ENCODE measurements around the gene SPINT3. TPM values are rescaled to one million over a fixed set of nuclear protein-coding genes. Genes with fewer than 3 reads are reported as not detected.

SPINT3 gene
- total RNA-seq, 2 experiments from 2014 or later, result not detected

DNA sequence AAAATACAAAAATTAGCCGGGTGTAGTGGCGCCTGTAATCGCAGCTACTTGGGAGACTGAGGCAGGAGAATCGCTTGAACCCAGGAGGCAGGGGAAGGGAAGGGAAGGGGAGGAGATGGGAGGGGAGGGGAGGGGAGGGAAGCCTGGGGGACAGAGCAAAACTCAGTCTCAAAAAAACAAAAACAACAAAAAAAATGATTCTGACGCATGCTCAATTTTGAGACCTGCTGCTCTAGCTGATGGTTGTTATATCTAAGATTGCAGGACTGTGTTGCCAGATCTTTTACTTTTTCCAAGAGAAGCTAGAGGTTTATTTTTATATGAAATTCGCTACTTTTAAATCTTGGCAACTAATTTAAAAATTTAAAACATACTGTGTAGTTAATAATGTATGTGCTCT lies 48.2 kb downstream of the SPINT3 start:
- Mint-ChIP-seq H3K27me3 (no peaks in the 10 kb centered on the region), H3K4me1 (ENCODE audit: low read depth) (peaks cover 5% of the 10 kb centered on the region), H3K4me3 (no peak overlapping the region), H3K36me3 (ENCODE audit: low read depth) (no peaks in the 10 kb centered on the region), H3K9me3 (no peaks in the 10 kb centered on the region), H3K27ac (no peak overlapping the region)
- TF ChIP-seq, protein P1, sequence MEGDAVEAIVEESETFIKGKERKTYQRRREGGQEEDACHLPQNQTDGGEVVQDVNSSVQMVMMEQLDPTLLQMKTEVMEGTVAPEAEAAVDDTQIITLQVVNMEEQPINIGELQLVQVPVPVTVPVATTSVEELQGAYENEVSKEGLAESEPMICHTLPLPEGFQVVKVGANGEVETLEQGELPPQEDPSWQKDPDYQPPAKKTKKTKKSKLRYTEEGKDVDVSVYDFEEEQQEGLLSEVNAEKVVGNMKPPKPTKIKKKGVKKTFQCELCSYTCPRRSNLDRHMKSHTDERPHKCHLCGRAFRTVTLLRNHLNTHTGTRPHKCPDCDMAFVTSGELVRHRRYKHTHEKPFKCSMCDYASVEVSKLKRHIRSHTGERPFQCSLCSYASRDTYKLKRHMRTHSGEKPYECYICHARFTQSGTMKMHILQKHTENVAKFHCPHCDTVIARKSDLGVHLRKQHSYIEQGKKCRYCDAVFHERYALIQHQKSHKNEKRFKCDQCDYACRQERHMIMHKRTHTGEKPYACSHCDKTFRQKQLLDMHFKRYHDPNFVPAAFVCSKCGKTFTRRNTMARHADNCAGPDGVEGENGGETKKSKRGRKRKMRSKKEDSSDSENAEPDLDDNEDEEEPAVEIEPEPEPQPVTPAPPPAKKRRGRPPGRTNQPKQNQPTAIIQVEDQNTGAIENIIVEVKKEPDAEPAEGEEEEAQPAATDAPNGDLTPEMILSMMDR (IDR thresholded peaks at IDR 0.05), result no peak
- CTCF ChIA-PET, result interaction anchor here (0.8 kb wide), 1 partner anchor 217 kb away, joined by 3 read pairs; no protein-coding TSS in a partner anchor
- H3K4me1 ChIP-seq (ENCODE audit: insufficient read depth, low read length), result peaks cover 16% of the 10 kb centered on the region
- intact Hi-C loops (cut with DNase I, micrococcal nuclease), result no loop called here
- POLR2A ChIA-PET, result no interaction called here
- DNase-seq, result no peak
- H3K4me3 ChIP-seq (ENCODE audit: low read length), result no peak overlapping the region
- H3K9me3 ChIP-seq (ENCODE audit: control insufficient read depth in 1 of 2, insufficient read depth in 1 of 2, low read length in 2 of 2), result peaks cover 0 to 7% of the 10 kb centered on the region in 2 experiments
- no peak for ATAC-seq (ENCODE audit: poor library complexity)
- no peaks in the 10 kb centered on the region for H3K36me3 ChIP-seq (ENCODE audit: insufficient read depth, low read length)
- peaks cover 50 to 61% of the 10 kb centered on the region in 2 experiments for H3K27me3 ChIP-seq (ENCODE audit: control insufficient read depth in 1 of 2, insufficient read depth in 2 of 2, low read length in 2 of 2)
- H3K27ac ChIP-seq (ENCODE audit: low read depth in 1 of 2, low read length in 2 of 2), result no peak overlapping the region

GRCh38 chr20:45465491-45466266 lies 49.7 kb downstream of the SPINT3 start:
- peaks cover 36 to 49% of the 10 kb centered on the region in 2 experiments for H3K27me3 ChIP-seq (ENCODE audit: control insufficient read depth in 1 of 2, insufficient read depth in 2 of 2, low read length in 2 of 2)
- Mint-ChIP-seq H3K9me3 (no peaks in the 10 kb centered on the region), H3K36me3 (ENCODE audit: low read depth) (no peaks in the 10 kb centered on the region), H3K4me3 (no peak overlapping the region), H3K4me1 (ENCODE audit: low read depth) (no peaks in the 10 kb centered on the region), H3K27ac (no peak overlapping the region), H3K27me3 (no peaks in the 10 kb centered on the region)
- H3K9me3 ChIP-seq (ENCODE audit: control insufficient read depth in 1 of 2, insufficient read depth in 1 of 2, low read length in 2 of 2), result peaks cover 0 to 7% of the 10 kb centered on the region in 2 experiments
- H3K4me3 ChIP-seq (ENCODE audit: low read length), result no peak overlapping the region
- no peak for DNase-seq
- no peak overlapping the region for H3K27ac ChIP-seq (ENCODE audit: low read depth in 1 of 2, low read length in 2 of 2)
- POLR2A ChIA-PET, result no interaction called here
- TF ChIP-seq, protein P1 (IDR thresholded peaks at IDR 0.05), result no peak
- intact Hi-C loops (cut with DNase I, micrococcal nuclease), result no loop called here
- peaks cover 12% of the 10 kb centered on the region for H3K4me1 ChIP-seq (ENCODE audit: insufficient read depth, low read length)
- ATAC-seq (ENCODE audit: poor library complexity), result no peak
- CTCF ChIA-PET, result interaction anchor here (1.2 kb wide), 1 partner anchor 172 kb away, joined by 4 read pairs; no protein-coding TSS in a partner anchor
- no peaks in the 10 kb centered on the region for H3K36me3 ChIP-seq (ENCODE audit: insufficient read depth, low read length)

DNA sequence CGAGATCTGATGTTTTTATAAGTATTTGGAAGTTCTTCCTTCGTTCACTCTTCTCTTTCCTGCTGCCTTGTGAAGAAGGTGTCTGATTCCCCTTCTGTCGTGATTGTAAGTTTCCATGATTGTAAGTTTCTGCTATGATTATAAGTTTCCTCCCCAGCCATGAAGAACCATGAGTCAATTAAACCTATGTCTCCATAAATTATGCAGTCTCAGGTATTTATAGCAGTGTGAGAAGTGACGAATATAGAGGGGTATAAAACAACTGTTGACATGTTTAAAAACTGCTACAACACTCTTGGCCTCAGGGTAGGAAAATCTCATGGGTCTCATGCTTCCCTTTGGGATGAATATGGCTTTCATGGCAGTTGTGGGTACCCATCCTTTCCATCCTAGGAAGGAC lies 51.7 kb downstream of the SPINT3 start:
- Mint-ChIP-seq H3K4me1 (ENCODE audit: low read depth) (no peaks in the 10 kb centered on the region), H3K36me3 (ENCODE audit: low read depth) (no peaks in the 10 kb centered on the region), H3K9me3 (no peaks in the 10 kb centered on the region), H3K27me3 (no peaks in the 10 kb centered on the region), H3K4me3 (no peak overlapping the region), H3K27ac (no peak overlapping the region)
- Histone ChIP-seq H3K4me1 (ENCODE audit: insufficient read depth, low read length) (no peaks in the 10 kb centered on the region), H3K9me3 (ENCODE audit: control insufficient read depth in 1 of 2, insufficient read depth in 1 of 2, low read length in 2 of 2) (no peaks in the 10 kb centered on the region), H3K27me3 (ENCODE audit: control insufficient read depth in 1 of 2, insufficient read depth in 2 of 2, low read length in 2 of 2) (peaks cover 18 to 29% of the 10 kb centered on the region in 2 experiments), H3K4me3 (ENCODE audit: low read length) (no peak overlapping the region), H3K27ac (ENCODE audit: low read depth in 1 of 2, low read length in 2 of 2) (no peak overlapping the region), H3K36me3 (ENCODE audit: insufficient read depth, low read length) (no peaks in the 10 kb centered on the region)
- ChIA-PET POLR2A (no interaction called here), CTCF (no interaction called here)
- intact Hi-C loops (cut with DNase I, micrococcal nuclease), result no loop called here
- DNase-seq (no peak), ATAC-seq (ENCODE audit: poor library complexity) (no peak)
- TF ChIP-seq, protein P1 (IDR thresholded peaks at IDR 0.05), result no peak

Measured in CD4-positive, alpha-beta T cell (primary cell).